Measurements from ENCODE around the gene ALK. TPM values are rescaled to one million over a fixed set of nuclear protein-coding genes. Genes with fewer than 3 reads are reported as not detected.

The ALK gene
- total and polyA plus RNA-seq, 2 experiments from 2014 or later: 0.35 TPM; not detected in 1

- TF ChIP-seq ZNF114 (CRISPR knock-in tag; IDR thresholded peaks at IDR 0.05) (no peak), NANOG (IDR thresholded peaks at IDR 0.05; ENCODE audit: borderline replicate concordance) (no peak), STAT1 (IDR thresholded peaks at IDR 0.05; ENCODE audit: unreplicated experiment) (no peak), JUNB (IDR thresholded peaks at IDR 0.05; ENCODE audit: unreplicated experiment) (no peak), EZH2phosphoT487 (IDR thresholded peaks at IDR 0.05; ENCODE audit: unreplicated experiment) (no peak)
- TF ChIP-seq, protein P1, sequence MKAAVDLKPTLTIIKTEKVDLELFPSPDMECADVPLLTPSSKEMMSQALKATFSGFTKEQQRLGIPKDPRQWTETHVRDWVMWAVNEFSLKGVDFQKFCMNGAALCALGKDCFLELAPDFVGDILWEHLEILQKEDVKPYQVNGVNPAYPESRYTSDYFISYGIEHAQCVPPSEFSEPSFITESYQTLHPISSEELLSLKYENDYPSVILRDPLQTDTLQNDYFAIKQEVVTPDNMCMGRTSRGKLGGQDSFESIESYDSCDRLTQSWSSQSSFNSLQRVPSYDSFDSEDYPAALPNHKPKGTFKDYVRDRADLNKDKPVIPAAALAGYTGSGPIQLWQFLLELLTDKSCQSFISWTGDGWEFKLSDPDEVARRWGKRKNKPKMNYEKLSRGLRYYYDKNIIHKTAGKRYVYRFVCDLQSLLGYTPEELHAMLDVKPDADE (IDR thresholded peaks at IDR 0.05): no peak
- TF ChIP-seq, protein P2, sequence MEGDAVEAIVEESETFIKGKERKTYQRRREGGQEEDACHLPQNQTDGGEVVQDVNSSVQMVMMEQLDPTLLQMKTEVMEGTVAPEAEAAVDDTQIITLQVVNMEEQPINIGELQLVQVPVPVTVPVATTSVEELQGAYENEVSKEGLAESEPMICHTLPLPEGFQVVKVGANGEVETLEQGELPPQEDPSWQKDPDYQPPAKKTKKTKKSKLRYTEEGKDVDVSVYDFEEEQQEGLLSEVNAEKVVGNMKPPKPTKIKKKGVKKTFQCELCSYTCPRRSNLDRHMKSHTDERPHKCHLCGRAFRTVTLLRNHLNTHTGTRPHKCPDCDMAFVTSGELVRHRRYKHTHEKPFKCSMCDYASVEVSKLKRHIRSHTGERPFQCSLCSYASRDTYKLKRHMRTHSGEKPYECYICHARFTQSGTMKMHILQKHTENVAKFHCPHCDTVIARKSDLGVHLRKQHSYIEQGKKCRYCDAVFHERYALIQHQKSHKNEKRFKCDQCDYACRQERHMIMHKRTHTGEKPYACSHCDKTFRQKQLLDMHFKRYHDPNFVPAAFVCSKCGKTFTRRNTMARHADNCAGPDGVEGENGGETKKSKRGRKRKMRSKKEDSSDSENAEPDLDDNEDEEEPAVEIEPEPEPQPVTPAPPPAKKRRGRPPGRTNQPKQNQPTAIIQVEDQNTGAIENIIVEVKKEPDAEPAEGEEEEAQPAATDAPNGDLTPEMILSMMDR (conservative IDR thresholded peaks at IDR 0.05; ENCODE audit: low read depth in 2 of 2): no peak
Measured at GRCh38 chr2:29481313-29481712, 440.1 kb downstream of the ALK start (continued).

- TF ChIP-seq REST (IDR thresholded peaks at IDR 0.05; ENCODE audit: unreplicated experiment): no peak
- no peak for TF ChIP-seq ZNF331 (CRISPR knock-in tag; IDR thresholded peaks at IDR 0.05; ENCODE audit: low read depth)
- TF ChIP-seq STAT1 (IDR thresholded peaks at IDR 0.05; ENCODE audit: unreplicated experiment): no peak
- TF ChIP-seq POLR2AphosphoS5 (IDR thresholded peaks at IDR 0.05; ENCODE audit: low read depth): no peak
- no peak for TF ChIP-seq CREB1 (CRISPR knock-in tag; IDR thresholded peaks at IDR 0.05; ENCODE audit: low read depth)
- no peak for TF ChIP-seq EZH2phosphoT487 (IDR thresholded peaks at IDR 0.05; ENCODE audit: unreplicated experiment)
- no peak for TF ChIP-seq EZH2 (IDR thresholded peaks at IDR 0.05; ENCODE audit: low read depth, unreplicated experiment)
- no peak for TF ChIP-seq ZNF114 (CRISPR knock-in tag; IDR thresholded peaks at IDR 0.05)
- TF ChIP-seq ZNF462 (CRISPR knock-in tag; IDR thresholded peaks at IDR 0.05): no peak
- TF ChIP-seq NANOG (IDR thresholded peaks at IDR 0.05; ENCODE audit: borderline replicate concordance): no peak
- peaks cover 3% of the 10 kb centered on the region; the same call in 1 of the 3 replicates for H3K9me3 Mint-ChIP-seq
- H3K4me1 Mint-ChIP-seq: no peaks in the 10 kb centered on the region
- ATAC-seq: no peak
- H3K27me3 ChIP-seq (ENCODE audit: insufficient read depth): no peaks in the 10 kb centered on the region
- H3K4me1 ChIP-seq (ENCODE audit: insufficient read depth): no peaks in the 10 kb centered on the region
- H3K27ac Mint-ChIP-seq: peak overlapping the region; percentile 9; the same call in 1 of the 2 replicates
- H3F3A ChIP-seq (replicated peaks; ENCODE audit: low read depth): no peaks in the 10 kb centered on the region
- no peak overlapping the region for H2AFZ ChIP-seq
- H3K4me3 ChIP-seq: no peak overlapping the region
- no peaks in the 10 kb centered on the region for H3K79me2 ChIP-seq (replicated peaks; ENCODE audit: insufficient read depth)
- H3K36me3 ChIP-seq (ENCODE audit: insufficient read depth): no peaks in the 10 kb centered on the region
- H4K20me1 ChIP-seq (replicated peaks; ENCODE audit: insufficient read depth): no peaks in the 10 kb centered on the region
- no peak overlapping the region for H3K27ac ChIP-seq (ENCODE audit: low read depth)
- no peak for DNase-seq (ENCODE audit: low spot score)
- H3K4me2 ChIP-seq: no peak overlapping the region
- no peak overlapping the region for H3K4me3 Mint-ChIP-seq
- H3K36me3 Mint-ChIP-seq (ENCODE audit: low read depth): no peaks in the 10 kb centered on the region; the same call in 1 of the 3 replicates
- peaks cover 4% of the 10 kb centered on the region for H3K27me3 Mint-ChIP-seq (ENCODE audit: insufficient read depth, low read depth, poor library complexity)
- H3K9me2 ChIP-seq (ENCODE audit: insufficient read depth): 0 out of 2 replicates have a peak, but pooled peaks cover 5% of the 10 kb centered on the region
Measured at GRCh38 chr2:29480426-29480825, 441.0 kb downstream of the ALK start.
